Measurements from ENCODE around the gene KCNQ1.
A peak's percentile ranks its signal among the peaks of the same experiment; 100 is the strongest.

The KCNQ1 gene

GRCh38 chr11:2767071-2767470 lies 322.3 kb downstream of the KCNQ1 start:
- Histone ChIP-seq H3K27ac (no peak overlapping the region), H3K27me3 (ENCODE audit: insufficient read depth, low read depth, severe bottlenecking) (no peaks in the 10 kb centered on the region), H3K36me3 (no peaks in the 10 kb centered on the region), H3K9me3 (ENCODE audit: severe bottlenecking) (no peaks in the 10 kb centered on the region), H3K4me3 (ENCODE audit: low read depth, low read length) (no peak overlapping the region)
- no peak for DNase-seq
- no peak for TF ChIP-seq CTCF (IDR thresholded peaks at IDR 0.05; ENCODE audit: low read depth, low read length)

DNA sequence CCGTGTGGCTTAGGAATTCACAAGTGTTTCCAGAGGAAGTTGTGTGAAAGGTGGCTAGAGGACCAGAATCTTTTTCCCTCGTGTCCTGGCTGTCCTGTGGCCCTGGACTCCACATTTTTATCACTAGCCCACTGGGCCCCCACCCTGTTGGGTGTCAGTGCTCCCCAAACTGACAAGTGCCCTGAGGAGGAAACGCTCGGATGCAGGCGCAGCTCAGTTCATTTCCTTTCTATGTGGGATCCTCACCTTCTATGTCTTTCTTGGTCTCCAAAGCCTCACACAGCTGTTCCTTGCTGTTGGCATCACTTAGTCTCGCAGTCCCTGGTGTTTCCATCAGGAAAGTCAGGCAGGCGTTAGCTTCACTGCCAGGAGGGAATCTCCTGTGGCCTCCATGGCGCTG lies 323.0 kb downstream of the KCNQ1 start:
- Histone ChIP-seq H3K4me3 (ENCODE audit: low read depth, low read length) (no peak overlapping the region), H3K36me3 (no peaks in the 10 kb centered on the region), H3K27me3 (ENCODE audit: insufficient read depth, low read depth, severe bottlenecking) (no peaks in the 10 kb centered on the region), H3K9me3 (ENCODE audit: severe bottlenecking) (no peaks in the 10 kb centered on the region), H3K27ac (no peak overlapping the region)
- no peak for DNase-seq
- no peak for TF ChIP-seq CTCF (IDR thresholded peaks at IDR 0.05; ENCODE audit: low read depth, low read length)

GRCh38 chr11:2768471-2769408 lies 323.9 kb downstream of the KCNQ1 start:
- Histone ChIP-seq H3K27ac (no peak overlapping the region), H3K27me3 (ENCODE audit: insufficient read depth, low read depth, severe bottlenecking) (no peaks in the 10 kb centered on the region), H3K4me3 (ENCODE audit: low read depth, low read length) (no peak overlapping the region), H3K9me3 (ENCODE audit: severe bottlenecking) (no peaks in the 10 kb centered on the region), H3K36me3 (no peaks in the 10 kb centered on the region)
- DNase-seq = no peak
- TF ChIP-seq CTCF (IDR thresholded peaks at IDR 0.05; ENCODE audit: low read depth, low read length) = no peak

- no peak for TF ChIP-seq CTCF (IDR thresholded peaks at IDR 0.05; ENCODE audit: low read depth, low read length)
- H3K27me3 ChIP-seq (ENCODE audit: insufficient read depth, low read depth, severe bottlenecking) = no peaks in the 10 kb centered on the region
- no peaks in the 10 kb centered on the region for H3K36me3 ChIP-seq
- no peak overlapping the region for H3K4me3 ChIP-seq (ENCODE audit: low read depth, low read length)
- H3K9me3 ChIP-seq (ENCODE audit: severe bottlenecking) = no peaks in the 10 kb centered on the region
- DNase-seq = peak; percentile 4
- H3K27ac ChIP-seq = no peak overlapping the region
Measured at GRCh38 chr11:2769409-2770095, 324.7 kb downstream of the KCNQ1 start.

DNA sequence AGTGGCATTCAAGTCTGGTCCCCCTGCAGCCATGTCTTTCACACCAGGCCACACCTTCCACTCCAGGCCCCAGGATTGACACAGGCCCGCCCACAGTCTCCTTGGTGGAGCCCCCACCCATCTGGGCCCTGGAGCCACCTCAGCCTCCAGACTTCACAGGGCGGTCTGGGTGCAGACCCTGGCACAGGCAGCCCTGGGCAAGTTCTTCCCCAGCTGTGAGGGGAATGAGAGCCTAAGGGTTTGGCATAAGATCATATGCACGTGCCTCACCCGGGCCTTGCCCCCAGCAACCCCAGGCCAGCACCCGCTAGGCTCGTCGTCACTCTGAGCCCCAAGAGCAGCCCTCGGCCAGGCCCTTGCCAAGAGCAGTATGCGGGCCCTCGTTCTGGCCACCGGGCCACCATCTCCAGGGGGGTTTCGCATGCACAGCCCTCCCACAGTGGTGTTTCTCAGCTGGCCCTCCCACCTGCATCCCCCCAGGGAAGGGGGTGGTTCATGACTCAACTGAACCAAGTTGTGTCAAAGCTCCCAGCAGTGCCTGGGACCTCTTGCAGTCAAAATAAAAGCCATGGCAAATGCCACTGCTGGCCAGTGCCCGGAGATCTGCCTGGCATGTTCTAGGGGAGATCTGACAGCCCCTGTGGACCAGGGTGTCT lies 325.4 kb downstream of the KCNQ1 start:
- no peak overlapping the region for H3K27ac ChIP-seq
- H3K9me3 ChIP-seq (ENCODE audit: severe bottlenecking) = no peaks in the 10 kb centered on the region
- no peaks in the 10 kb centered on the region for H3K27me3 ChIP-seq (ENCODE audit: insufficient read depth, low read depth, severe bottlenecking)
- no peak for TF ChIP-seq CTCF (IDR thresholded peaks at IDR 0.05; ENCODE audit: low read depth, low read length)
- H3K36me3 ChIP-seq = no peaks in the 10 kb centered on the region
- H3K4me3 ChIP-seq (ENCODE audit: low read depth, low read length) = no peak overlapping the region
- peak; percentile 4 for DNase-seq
